Liver (tissue), 9 donors: ENCODE measurements around the gene BACH2. TPM values are rescaled to one million over a fixed set of nuclear protein-coding genes. Genes with fewer than 3 reads are reported as not detected.

Source experiments
- DNase-seq: peaks from one replicate; pipeline ENCODE4 v3.0.0-alpha.2; 2017; ENCODE audit warnings: low spot score
- H3K27ac ChIP-seq, 2 donors: one replicate each; pipeline ENCODE4 v1.7.0; 2013; ENCODE audit warnings: inconsistent platforms in 2 of 2, low read length in 2 of 2, control low read depth in 1 of 2, low read depth in 1 of 2, mild to moderate bottlenecking in 1 of 2
- H3K27me3 ChIP-seq, 4 donors: one replicate each; pipeline versions ENCODE4 v1.6.1 to v1.7.0; 2013; ENCODE audit warnings: low read length in 3 of 4, inconsistent platforms in 1 of 4, mild to moderate bottlenecking in 1 of 4, moderate library complexity in 1 of 4; ENCODE audit not compliant: control insufficient read depth in 4 of 4, insufficient read depth in 4 of 4
- H3K36me3 ChIP-seq, 4 donors: one replicate each; pipeline versions ENCODE4 v1.6.1 to v1.7.0; 2013; ENCODE audit warnings: low read length in 3 of 4, mild to moderate bottlenecking in 3 of 4, low read depth in 1 of 4, moderate library complexity in 1 of 4; ENCODE audit not compliant: control insufficient read depth in 4 of 4, insufficient read depth in 3 of 4
- H3K4me1 ChIP-seq, 4 donors: one replicate each; pipeline versions ENCODE4 v1.6.1 to v1.7.0; 2013; ENCODE audit warnings: low read length in 3 of 4, mild to moderate bottlenecking in 3 of 4, moderate library complexity in 1 of 4; ENCODE audit not compliant: control insufficient read depth in 4 of 4, insufficient read depth in 4 of 4
- H3K4me3 ChIP-seq, 3 donors: one replicate each; pipeline versions ENCODE4 v1.6.1 to v1.7.0; 2013; ENCODE audit warnings: low read length in 3 of 3, control low read depth in 1 of 3, low read depth in 1 of 3, mild to moderate bottlenecking in 1 of 3
- H3K9ac ChIP-seq, 2 donors: one replicate each; pipeline ENCODE4 v1.7.0; 2013; ENCODE audit warnings: low read length in 2 of 2, mild to moderate bottlenecking in 2 of 2, moderate library complexity in 2 of 2, control low read depth in 1 of 2, low read depth in 1 of 2
- H3K9me3 ChIP-seq, 4 donors: one replicate each; pipeline versions ENCODE4 v1.6.1 to v1.7.0; 2013; ENCODE audit warnings: low read length in 3 of 4; ENCODE audit not compliant: control insufficient read depth in 4 of 4
- EGR1 ChIP-seq, 2 donors: IDR thresholded peaks; 2 replicates each; pipeline ENCODE4 v1.6.1; 2016 to 2018; ENCODE audit warnings: antibody characterized with exemption in 2 of 2, low read depth in 2 of 2
- FOXA1 ChIP-seq: IDR thresholded peaks from 2 replicates; pipeline ENCODE4 v1.6.1; 2016; ENCODE audit warnings: antibody characterized with exemption
- FOXA2 ChIP-seq: IDR thresholded peaks from 2 replicates; pipeline ENCODE4 v1.6.1; 2016; ENCODE audit warnings: antibody characterized with exemption
- GABPA ChIP-seq, 2 donors: IDR thresholded peaks in 1 of 2; conservative IDR thresholded peaks in 1 of 2; 2 replicates each; pipeline ENCODE4 v1.6.1; 2016; ENCODE audit warnings: antibody characterized with exemption in 2 of 2, mild to moderate bottlenecking in 1 of 2, moderate library complexity in 1 of 2
- HNF4A ChIP-seq, 2 donors: conservative IDR thresholded peaks; 2 replicates each; pipeline ENCODE4 v1.6.1; 2016; ENCODE audit warnings: antibody characterized with exemption in 2 of 2, mild to moderate bottlenecking in 2 of 2
- HNF4G ChIP-seq: IDR thresholded peaks from 2 replicates; pipeline ENCODE4 v1.6.1; 2016; ENCODE audit warnings: antibody characterized with exemption
- JUND ChIP-seq, 2 donors: IDR thresholded peaks; 2 replicates each; pipeline ENCODE4 v1.6.1; 2016; ENCODE audit warnings: antibody characterized with exemption in 2 of 2
- NR2F2 ChIP-seq: IDR thresholded peaks from 2 replicates; pipeline ENCODE4 v1.6.1; 2016; ENCODE audit warnings: antibody characterized with exemption
- RAD21 ChIP-seq, 2 donors: IDR thresholded peaks; 2 replicates each; pipeline ENCODE4 v1.6.1; 2016; ENCODE audit warnings: antibody characterized with exemption in 2 of 2, mild to moderate bottlenecking in 2 of 2
- RXRA ChIP-seq, 2 donors: IDR thresholded peaks; 2 replicates each; pipeline ENCODE4 v1.6.1; 2017 to 2018; ENCODE audit warnings: antibody characterized with exemption in 2 of 2, mild to moderate bottlenecking in 1 of 2
- SP1 ChIP-seq: IDR thresholded peaks from 2 replicates; pipeline ENCODE4 v1.6.1; 2018; ENCODE audit warnings: antibody characterized with exemption, mild to moderate bottlenecking
- TAF1 ChIP-seq: conservative IDR thresholded peaks from 2 replicates; pipeline ENCODE4 v1.6.1; 2016; ENCODE audit warnings: antibody characterized with exemption, mild to moderate bottlenecking
- YY1 ChIP-seq: IDR thresholded peaks from 2 replicates; pipeline ENCODE4 v1.6.1; 2016; ENCODE audit warnings: antibody characterized with exemption, mild to moderate bottlenecking
- WGBS: extraction: QIAGEN DNeasy Blood & Tissue Kit; methylation state at CpG from one replicate; pipeline ENCODE4 v1.1.7; 2013; 5-methylcytosine and 5-hydroxymethylcytosine counted together
- polyA plus RNA-seq, 2 donors: library from polyadenylated mRNA; stranded (reverse) in 1 of 2; unstranded in 1 of 2; fragments of 200-250 nt in 1 of 2; fragments of >200 nt in 1 of 2; fragmentation: Nextera tagmentation in 1 of 2; extraction: Ambion mirVana in 1 of 2; gene quantifications; one replicate each; pipeline versions ENCODE4 v1.2.1 to v1.2.3, GENCODE V29; 2013 to 2015
- total RNA-seq, 2 donors: library from RNA; depleted of rRNA; stranded (reverse); fragments of >200 nt; gene quantifications; one replicate each; pipeline ENCODE4 v1.2.3, GENCODE V29; 2014
- TF ChIP-seq, protein P1 (sequence below): IDR thresholded peaks from 2 replicates; pipeline ENCODE4 v1.6.1; 2016; ENCODE audit warnings: antibody characterized with exemption
- TF ChIP-seq, protein P2 (sequence below): IDR thresholded peaks from 2 replicates; pipeline ENCODE4 v1.6.1; 2016; ENCODE audit warnings: antibody characterized with exemption
- TF ChIP-seq, protein P3 (sequence below): IDR thresholded peaks from 2 replicates; pipeline ENCODE4 v1.6.1; 2016; ENCODE audit warnings: antibody characterized with exemption, mild to moderate bottlenecking
- donor health status: healthy.
- donor health status: healthy.
- donor health status: healthy.
- donor health status: healthy.
- donor health status: healthy.

The BACH2 gene
- total and polyA plus RNA-seq, 4 donors: 1.9 to 3.7 (median 1.9) TPM

DNA sequence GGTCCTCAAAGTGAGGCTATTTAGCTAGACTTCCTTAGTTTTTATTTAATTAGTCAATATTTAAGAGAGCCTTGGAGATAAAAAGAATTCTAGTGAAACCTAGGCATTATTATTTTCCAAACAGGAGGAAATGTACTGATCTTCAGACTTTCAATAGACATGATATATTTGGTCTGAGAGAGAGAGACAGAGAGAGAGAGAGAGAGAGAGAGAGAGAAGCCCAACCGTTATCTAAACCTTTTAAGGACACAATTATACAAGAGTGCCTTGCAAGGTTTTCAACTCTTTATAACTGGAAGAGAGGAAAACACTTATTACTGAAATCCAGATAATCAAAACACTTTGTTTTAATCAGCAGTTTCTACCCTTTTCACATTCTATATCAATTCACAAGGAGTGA lies 64.8 kb downstream of the BACH2 start:
- no peak for TF ChIP-seq YY1
- no peak for TF ChIP-seq FOXA2
- TF ChIP-seq TAF1: no peak
- TF ChIP-seq, protein P1, sequence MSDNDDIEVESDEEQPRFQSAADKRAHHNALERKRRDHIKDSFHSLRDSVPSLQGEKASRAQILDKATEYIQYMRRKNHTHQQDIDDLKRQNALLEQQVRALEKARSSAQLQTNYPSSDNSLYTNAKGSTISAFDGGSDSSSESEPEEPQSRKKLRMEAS: no peak
- no peak for TF ChIP-seq RAD21 (IDR thresholded peaks at IDR 0.05)
- TF ChIP-seq FOXA1: no peak
- TF ChIP-seq GABPA (IDR thresholded peaks at IDR 0.05 in 1 of 2, conservative IDR thresholded peaks at IDR 0.05 in 1 of 2): no peak
- TF ChIP-seq, protein P2, sequence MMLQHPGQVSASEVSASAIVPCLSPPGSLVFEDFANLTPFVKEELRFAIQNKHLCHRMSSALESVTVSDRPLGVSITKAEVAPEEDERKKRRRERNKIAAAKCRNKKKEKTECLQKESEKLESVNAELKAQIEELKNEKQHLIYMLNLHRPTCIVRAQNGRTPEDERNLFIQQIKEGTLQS: no peak
- no peak overlapping the region for H3K9ac ChIP-seq
- H3K4me1 ChIP-seq: no peaks in the 10 kb centered on the region
- no peak for DNase-seq
- no peak overlapping the region for H3K4me3 ChIP-seq
- H3K27ac ChIP-seq: no peak overlapping the region
- H3K36me3 ChIP-seq: peaks cover 0 to 2% (median 0%) of the 10 kb centered on the region in 4 donors
- H3K9me3 ChIP-seq: no peaks in the 10 kb centered on the region
- WGBS: 85% methylated on average over 1 of the region's 1 CpG
- H3K27me3 ChIP-seq: no peaks in the 10 kb centered on the region

DNA sequence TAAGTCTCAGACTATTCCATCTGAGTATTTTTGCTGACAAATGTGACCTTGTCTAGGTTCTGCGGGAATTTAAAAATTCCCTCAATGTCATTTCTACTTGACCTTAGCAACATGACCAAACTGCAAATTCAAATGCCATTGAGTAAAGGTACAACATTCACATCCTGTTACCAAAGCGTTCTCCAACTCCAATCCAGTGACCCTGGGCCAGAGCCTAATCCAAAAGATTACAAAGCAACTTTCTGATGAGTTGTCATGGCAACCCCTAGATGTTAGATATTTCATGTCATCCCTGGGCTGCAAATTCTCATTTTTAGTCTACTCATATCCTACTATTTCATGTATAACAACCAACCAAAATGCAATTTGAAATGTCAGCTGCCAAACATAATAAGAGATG lies 65.3 kb downstream of the BACH2 start:
- WGBS: 63% methylated on average over 2 of the region's 2 CpGs
- Histone ChIP-seq H3K27me3 (no peaks in the 10 kb centered on the region), H3K4me3 (no peak overlapping the region), H3K9me3 (no peaks in the 10 kb centered on the region), H3K36me3 (peaks cover 0 to 2% (median 0%) of the 10 kb centered on the region in 4 donors), H3K4me1 (no peaks in the 10 kb centered on the region), H3K9ac (no peak overlapping the region), H3K27ac (no peak overlapping the region)
- DNase-seq: no peak
- TF ChIP-seq EGR1 (IDR thresholded peaks at IDR 0.05; ENCODE audit: low read depth in 2 of 2) (no peak), HNF4A (conservative IDR thresholded peaks at IDR 0.05) (peak in 1 of 2 donors; percentile 40)

DNA sequence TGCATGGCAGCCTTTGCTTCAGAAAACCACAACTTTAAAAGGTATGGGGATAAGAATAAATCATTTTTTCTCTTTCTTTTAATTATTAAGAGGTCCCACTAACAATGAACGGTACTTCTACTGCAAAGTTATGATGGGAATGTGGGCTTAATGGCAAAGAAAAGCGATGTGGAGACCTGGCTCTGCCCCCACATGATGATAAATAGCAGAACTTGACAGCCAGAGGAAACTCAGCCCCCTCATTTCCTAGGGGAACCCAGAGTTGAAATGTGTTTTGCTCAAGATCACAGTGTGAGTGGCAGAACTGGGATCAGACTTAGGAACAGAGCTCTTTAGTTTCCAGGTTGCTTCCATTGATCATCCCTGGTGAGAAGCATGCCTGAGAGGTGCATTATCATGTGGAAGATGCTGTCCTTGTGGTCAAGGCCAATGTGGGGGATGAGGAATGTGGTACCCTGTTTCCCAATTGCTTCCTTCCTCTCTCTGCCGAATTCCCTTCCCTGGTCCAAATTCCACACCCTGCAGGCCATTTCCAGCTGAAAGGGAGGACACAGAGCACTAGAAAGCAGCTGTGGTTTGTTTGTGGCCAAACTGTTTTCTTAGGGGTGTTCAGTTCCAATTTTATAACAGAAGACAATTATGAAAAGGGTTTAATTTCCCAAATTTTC lies 66.0 kb downstream of the BACH2 start:
- WGBS: 51% methylated on average over 3 of the region's 3 CpGs
- H3K36me3 ChIP-seq: peaks cover 0 to 2% (median 0%) of the 10 kb centered on the region in 4 donors
- DNase-seq: no peak
- no peaks in the 10 kb centered on the region for H3K4me1 ChIP-seq
- no peaks in the 10 kb centered on the region for H3K27me3 ChIP-seq
- no peaks in the 10 kb centered on the region for H3K9me3 ChIP-seq
- no peak overlapping the region for H3K4me3 ChIP-seq
- H3K27ac ChIP-seq: no peak overlapping the region
- no peak overlapping the region for H3K9ac ChIP-seq
- TF ChIP-seq RAD21 (IDR thresholded peaks at IDR 0.05): no peak
- no peak for TF ChIP-seq TAF1
- no peak for TF ChIP-seq SP1
- no peak for TF ChIP-seq RXRA (IDR thresholded peaks at IDR 0.05)
- no peak for TF ChIP-seq HNF4G
- TF ChIP-seq, protein P1: no peak
- no peak for TF ChIP-seq FOXA2
- TF ChIP-seq, protein P3, sequence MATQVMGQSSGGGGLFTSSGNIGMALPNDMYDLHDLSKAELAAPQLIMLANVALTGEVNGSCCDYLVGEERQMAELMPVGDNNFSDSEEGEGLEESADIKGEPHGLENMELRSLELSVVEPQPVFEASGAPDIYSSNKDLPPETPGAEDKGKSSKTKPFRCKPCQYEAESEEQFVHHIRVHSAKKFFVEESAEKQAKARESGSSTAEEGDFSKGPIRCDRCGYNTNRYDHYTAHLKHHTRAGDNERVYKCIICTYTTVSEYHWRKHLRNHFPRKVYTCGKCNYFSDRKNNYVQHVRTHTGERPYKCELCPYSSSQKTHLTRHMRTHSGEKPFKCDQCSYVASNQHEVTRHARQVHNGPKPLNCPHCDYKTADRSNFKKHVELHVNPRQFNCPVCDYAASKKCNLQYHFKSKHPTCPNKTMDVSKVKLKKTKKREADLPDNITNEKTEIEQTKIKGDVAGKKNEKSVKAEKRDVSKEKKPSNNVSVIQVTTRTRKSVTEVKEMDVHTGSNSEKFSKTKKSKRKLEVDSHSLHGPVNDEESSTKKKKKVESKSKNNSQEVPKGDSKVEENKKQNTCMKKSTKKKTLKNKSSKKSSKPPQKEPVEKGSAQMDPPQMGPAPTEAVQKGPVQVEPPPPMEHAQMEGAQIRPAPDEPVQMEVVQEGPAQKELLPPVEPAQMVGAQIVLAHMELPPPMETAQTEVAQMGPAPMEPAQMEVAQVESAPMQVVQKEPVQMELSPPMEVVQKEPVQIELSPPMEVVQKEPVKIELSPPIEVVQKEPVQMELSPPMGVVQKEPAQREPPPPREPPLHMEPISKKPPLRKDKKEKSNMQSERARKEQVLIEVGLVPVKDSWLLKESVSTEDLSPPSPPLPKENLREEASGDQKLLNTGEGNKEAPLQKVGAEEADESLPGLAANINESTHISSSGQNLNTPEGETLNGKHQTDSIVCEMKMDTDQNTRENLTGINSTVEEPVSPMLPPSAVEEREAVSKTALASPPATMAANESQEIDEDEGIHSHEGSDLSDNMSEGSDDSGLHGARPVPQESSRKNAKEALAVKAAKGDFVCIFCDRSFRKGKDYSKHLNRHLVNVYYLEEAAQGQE: no peak
- TF ChIP-seq HNF4A (conservative IDR thresholded peaks at IDR 0.05): no peak
- TF ChIP-seq NR2F2: no peak
- TF ChIP-seq JUND (IDR thresholded peaks at IDR 0.05): no peak
- no peak for TF ChIP-seq YY1
- TF ChIP-seq, protein P2: no peak
- TF ChIP-seq FOXA1: no peak
